ENCODE data around the gene TSHZ2.

GRCh38 chr20:53177687-53178086 is 205.5 kb downstream of the TSHZ2 start:
- TF ChIP-seq CTCF (IDR thresholded peaks at IDR 0.05; ENCODE audit: low read depth, low read length) (no peak), EZH2phosphoT487 (IDR thresholded peaks at IDR 0.05; ENCODE audit: low read depth) (no peak)
